Right forelimb (tissue), 1 donor: ENCODE measurements around the gene ZNF813.
A peak's percentile ranks its signal among the peaks of the same experiment; 100 is the strongest.

Source experiments
- DNase-seq: peaks from one replicate; pipeline ENCODE4 v3.0.0-alpha.2; 2018

The ZNF813 gene

GRCh38 chr19:53521373-53522202, 54.1 kb downstream of the ZNF813 start:
- no peak for DNase-seq

- DNase-seq, result no peak
These were observed 58.4 kb downstream of the ZNF813 start for GRCh38 chr19:53525922-53526321.

GRCh38 chr19:53530622-53531021, 63.1 kb downstream of the ZNF813 start:
- DNase-seq, result no peak

GRCh38 chr19:53531457-53531856, 63.9 kb downstream of the ZNF813 start:
- no peak for DNase-seq

GRCh38 chr19:53532362-53532761, 64.8 kb downstream of the ZNF813 start:
- no peak for DNase-seq

- DNase-seq, result no peak
These were observed 68.7 kb downstream of the ZNF813 start for GRCh38 chr19:53536225-53536548.

- DNase-seq, result no peak
These were observed 69.6 kb downstream of the ZNF813 start for GRCh38 chr19:53537121-53537520.

- DNase-seq, result peak; percentile 87
These were observed 70.2 kb downstream of the ZNF813 start, which contains the start of gene ZNF331 for GRCh38 chr19:53537521-53538377. ZNF331 (plus strand) TSS chr19:53538145; CDS start chr19:53569377, 31,232 bp downstream.

GRCh38 chr19:53538378-53539109, 71.0 kb downstream of the ZNF813 start:
- no peak for DNase-seq

GRCh38 chr19:53540091-53540490, 72.6 kb downstream of the ZNF813 start:
- DNase-seq, result no peak

- DNase-seq, result no peak
These were observed 74.4 kb downstream of the ZNF813 start for GRCh38 chr19:53541971-53542370.

GRCh38 chr19:53545271-53546065, 77.9 kb downstream of the ZNF813 start:
- peak; percentile 43 for DNase-seq
